Panc1 (cell line): ENCODE measurements around the gene PPA1. TPM values are rescaled to one million over a fixed set of nuclear protein-coding genes. Genes with fewer than 3 reads are reported as not detected.

Source experiments
- ATAC-seq: fragments of 200-7000 bp; cut with Tn5 transposase; 2 replicates; pipeline ENCODE4 v1.9.1; 2020; ENCODE audit warnings: mild to moderate bottlenecking, moderate library complexity
- BruUV-seq: library from RNA; stranded (reverse); fragments of 400-500 nt; replicated peaks from 2 replicates; lab custom pipeline; 2021; lab: Mats Ljungman, UMichigan
- CTCF ChIA-PET: fragments of 300-600 bp; sonication (Branson Sonifier 250); formaldehyde crosslinking; loops from one replicate; lab custom pipeline; 2022; ENCODE audit warnings: antibody characterized with exemption; lab: Charles Lee
- POLR2A ChIA-PET: fragments of 300-600 bp; sonication (Branson Sonifier 250); formaldehyde crosslinking; loops from one replicate; lab custom pipeline; 2022; ENCODE audit warnings: antibody characterized with exemption; lab: Charles Lee
- DNase-seq: peaks from one replicate; pipeline ENCODE4 v3.0.0-alpha.2; 2010; ENCODE audit warnings: low read depth, low spot score
- H3K27ac ChIP-seq: 2 replicates; pipeline ENCODE4 v1.5.1; 2011; ENCODE audit warnings: mild to moderate bottlenecking, low read length, inconsistent platforms
- H3K27me3 ChIP-seq: fragments of 200-500 bp; sonication (Bioruptor generic); 2 replicates; pipeline ENCODE4 v1.6.0; 2014; ENCODE audit warnings: low read length, inconsistent platforms; ENCODE audit not compliant: control insufficient read depth, insufficient read depth
- H3K36me3 ChIP-seq: fragments of 200-500 bp; sonication (Bioruptor generic); 2 replicates; pipeline ENCODE4 v1.5.1; 2014; ENCODE audit warnings: inconsistent platforms, mild to moderate bottlenecking, low read length, moderate library complexity; ENCODE audit not compliant: control insufficient read depth, insufficient read depth
- H3K4me1 ChIP-seq: 2 replicates; pipeline ENCODE4 v1.5.1; 2011; ENCODE audit warnings: inconsistent platforms, mild to moderate bottlenecking, low read length, moderate library complexity; ENCODE audit not compliant: control insufficient read depth, insufficient read depth
- H3K4me3 ChIP-seq, 2 experiments: 2 replicates each; pipeline ENCODE4 v1.5.1; 2011 to 2012; ENCODE audit warnings: low read depth in 2 of 2, low read length in 2 of 2, mild to moderate bottlenecking in 2 of 2, inconsistent platforms in 1 of 2, moderate library complexity in 1 of 2
- H3K9me3 ChIP-seq: fragments of 200-500 bp; sonication (Bioruptor generic); 2 replicates; pipeline ENCODE4 v1.5.1; 2014; ENCODE audit warnings: low read depth, mild to moderate bottlenecking, inconsistent platforms, low read length, moderate library complexity; ENCODE audit not compliant: control insufficient read depth, insufficient read depth
- CTCF ChIP-seq: fragments of 450-650 bp; IDR thresholded peaks from 2 replicates; pipeline ENCODE4 v1.5.1; 2017; ENCODE audit warnings: mild to moderate bottlenecking
- POLR2AphosphoS5 ChIP-seq: IDR thresholded peaks from 2 replicates; pipeline ENCODE4 v1.6.1; 2012; ENCODE audit warnings: mild to moderate bottlenecking, low read depth, low read length, moderate library complexity
- REST ChIP-seq, 2 experiments: IDR thresholded peaks; 2 replicates each; pipeline ENCODE4 v1.6.1; 2011 to 2012; ENCODE audit warnings: low read depth in 2 of 2, control low read depth in 1 of 2, low read length in 1 of 2, mild to moderate bottlenecking in 1 of 2, moderate library complexity in 1 of 2; ENCODE audit not compliant: insufficient read depth in 1 of 2
- SIN3A ChIP-seq: IDR thresholded peaks from 2 replicates; pipeline ENCODE4 v1.6.1; 2012; ENCODE audit warnings: low read depth, mild to moderate bottlenecking, low read length, moderate library complexity, borderline replicate concordance; ENCODE audit not compliant: insufficient read depth
- TCF7L2 ChIP-seq: IDR thresholded peaks from 2 replicates; pipeline ENCODE4 v1.6.1; 2011; ENCODE audit warnings: mild to moderate bottlenecking, low read depth, low read length, inconsistent platforms
- in situ Hi-C: cut with HindIII; loops from 2 replicates; pipeline ENCODE4 v1.10.0; 2016; ENCODE audit warnings: low sequenced_read_pairs, low pct_unique_long_range_greater_than_20kb
- intact Hi-C: fragments of 100-400 bp; cut with micrococcal nuclease; formaldehyde crosslinking; loops from one replicate; pipeline ENCODE4 v1.10.0; 2022; ENCODE audit not compliant: unreplicated experiment
- total RNA-seq: library from RNA; stranded (reverse); gene quantifications from one replicate; pipeline ENCODE4 v1.2.1, GENCODE V29; 2021; ENCODE audit not compliant: unreplicated experiment

PPA1 gene
- total RNA-seq, 1 experiment from 2014 or later = 174 TPM

GRCh38 chr10:70206762-70207161 lies 26.5 kb downstream of the PPA1 start:
- no peaks in the 10 kb centered on the region for H3K4me1 ChIP-seq
- H3K36me3 ChIP-seq = peaks cover 38% of the 10 kb centered on the region
- no peak for TF ChIP-seq REST (IDR thresholded peaks at IDR 0.05; ENCODE audit: insufficient read depth in 1 of 2, low read depth in 2 of 2, low read length in 1 of 2)
- no TSS peak for BruUV-seq
- POLR2A ChIA-PET = interaction anchor here (0.7 kb wide), 1 partner anchor 127 kb away, joined by 6 read pairs; no protein-coding TSS in a partner anchor
- no peak overlapping the region for H3K27ac ChIP-seq
- H3K27me3 ChIP-seq = no peaks in the 10 kb centered on the region
- CTCF ChIA-PET = no interaction called here
- H3K9me3 ChIP-seq = no peaks in the 10 kb centered on the region
- in situ Hi-C loops (no loop called here), intact Hi-C loops (no loop called here)
- ATAC-seq = no peak
- DNase-seq = no peak
- H3K4me3 ChIP-seq = no peak overlapping the region

- intact Hi-C loops (no loop called here), in situ Hi-C loops (no loop called here)
- Histone ChIP-seq H3K27me3 (no peaks in the 10 kb centered on the region), H3K4me1 (no peaks in the 10 kb centered on the region), H3K4me3 (no peak overlapping the region), H3K36me3 (peaks cover 25% of the 10 kb centered on the region), H3K9me3 (no peaks in the 10 kb centered on the region), H3K27ac (no peak overlapping the region)
- ATAC-seq = no peak
- no TSS peak for BruUV-seq
- TF ChIP-seq POLR2AphosphoS5 = no peak
- no peak for TF ChIP-seq REST (IDR thresholded peaks at IDR 0.05; ENCODE audit: insufficient read depth in 1 of 2, low read depth in 2 of 2, low read length in 1 of 2)
- TF ChIP-seq CTCF = no peak
- TF ChIP-seq SIN3A = no peak
- TF ChIP-seq TCF7L2 = no peak
- DNase-seq = no peak
- ChIA-PET CTCF (no interaction called here), POLR2A (no interaction called here)
Measured at GRCh38 chr10:70201105-70201504, 32.1 kb downstream of the PPA1 start.
